ENCODE results near the gene HOXC13.
A peak's percentile ranks its signal among the peaks of the same experiment; 100 is the strongest.

HOXC13 gene, protein sequence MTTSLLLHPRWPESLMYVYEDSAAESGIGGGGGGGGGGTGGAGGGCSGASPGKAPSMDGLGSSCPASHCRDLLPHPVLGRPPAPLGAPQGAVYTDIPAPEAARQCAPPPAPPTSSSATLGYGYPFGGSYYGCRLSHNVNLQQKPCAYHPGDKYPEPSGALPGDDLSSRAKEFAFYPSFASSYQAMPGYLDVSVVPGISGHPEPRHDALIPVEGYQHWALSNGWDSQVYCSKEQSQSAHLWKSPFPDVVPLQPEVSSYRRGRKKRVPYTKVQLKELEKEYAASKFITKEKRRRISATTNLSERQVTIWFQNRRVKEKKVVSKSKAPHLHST

DNA sequence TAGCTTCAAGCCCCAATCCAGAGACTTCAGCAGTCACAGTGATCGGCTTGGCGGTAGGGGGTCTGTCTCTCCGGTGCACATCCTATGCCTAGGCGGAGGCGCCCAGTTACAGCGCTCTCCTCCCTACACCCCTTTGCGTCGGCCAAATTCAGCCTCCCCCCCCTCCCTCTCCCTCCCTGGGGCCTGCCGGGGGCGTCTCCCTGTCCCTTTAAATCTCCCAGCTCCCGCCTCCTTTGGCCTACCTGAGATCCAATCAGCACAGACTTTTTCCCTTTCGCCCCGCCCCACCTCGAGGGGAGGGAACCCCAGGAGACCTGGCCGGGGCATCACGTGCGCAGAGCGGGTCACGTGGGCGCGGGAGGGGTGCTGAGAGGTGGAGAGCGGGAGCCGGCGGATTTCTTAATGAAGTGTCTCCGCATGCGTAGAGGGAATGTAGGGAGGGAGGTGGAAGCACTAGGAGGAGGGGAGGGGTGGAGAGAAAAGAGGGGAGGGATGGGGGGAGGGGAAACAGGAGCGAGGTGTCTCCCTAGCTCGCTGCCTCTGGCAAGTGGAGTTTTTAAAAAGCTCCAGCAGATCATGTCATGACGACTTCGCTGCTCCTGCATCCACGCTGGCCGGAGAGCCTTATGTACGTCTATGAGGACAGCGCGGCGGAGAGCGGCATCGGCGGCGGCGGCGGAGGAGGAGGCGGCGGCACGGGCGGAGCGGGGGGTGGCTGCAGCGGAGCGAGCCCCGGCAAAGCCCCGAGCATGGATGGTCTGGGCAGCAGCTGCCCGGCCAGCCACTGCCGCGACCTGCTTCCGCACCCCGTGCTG lies at the start of gene HOXC13:
Gene HOXC13, plus strand, starts transcription at position 506 of the 815 bp plus-strand sequence. Its CDS starts 76 bp downstream, at position 582.
- TF ChIP-seq, protein P1, sequence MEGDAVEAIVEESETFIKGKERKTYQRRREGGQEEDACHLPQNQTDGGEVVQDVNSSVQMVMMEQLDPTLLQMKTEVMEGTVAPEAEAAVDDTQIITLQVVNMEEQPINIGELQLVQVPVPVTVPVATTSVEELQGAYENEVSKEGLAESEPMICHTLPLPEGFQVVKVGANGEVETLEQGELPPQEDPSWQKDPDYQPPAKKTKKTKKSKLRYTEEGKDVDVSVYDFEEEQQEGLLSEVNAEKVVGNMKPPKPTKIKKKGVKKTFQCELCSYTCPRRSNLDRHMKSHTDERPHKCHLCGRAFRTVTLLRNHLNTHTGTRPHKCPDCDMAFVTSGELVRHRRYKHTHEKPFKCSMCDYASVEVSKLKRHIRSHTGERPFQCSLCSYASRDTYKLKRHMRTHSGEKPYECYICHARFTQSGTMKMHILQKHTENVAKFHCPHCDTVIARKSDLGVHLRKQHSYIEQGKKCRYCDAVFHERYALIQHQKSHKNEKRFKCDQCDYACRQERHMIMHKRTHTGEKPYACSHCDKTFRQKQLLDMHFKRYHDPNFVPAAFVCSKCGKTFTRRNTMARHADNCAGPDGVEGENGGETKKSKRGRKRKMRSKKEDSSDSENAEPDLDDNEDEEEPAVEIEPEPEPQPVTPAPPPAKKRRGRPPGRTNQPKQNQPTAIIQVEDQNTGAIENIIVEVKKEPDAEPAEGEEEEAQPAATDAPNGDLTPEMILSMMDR (IDR thresholded peaks at IDR 0.05; ENCODE audit: extremely low read depth, missing control alignments): no peak
- DNase-seq (ENCODE audit: low spot score): peak; percentile 68

DNA sequence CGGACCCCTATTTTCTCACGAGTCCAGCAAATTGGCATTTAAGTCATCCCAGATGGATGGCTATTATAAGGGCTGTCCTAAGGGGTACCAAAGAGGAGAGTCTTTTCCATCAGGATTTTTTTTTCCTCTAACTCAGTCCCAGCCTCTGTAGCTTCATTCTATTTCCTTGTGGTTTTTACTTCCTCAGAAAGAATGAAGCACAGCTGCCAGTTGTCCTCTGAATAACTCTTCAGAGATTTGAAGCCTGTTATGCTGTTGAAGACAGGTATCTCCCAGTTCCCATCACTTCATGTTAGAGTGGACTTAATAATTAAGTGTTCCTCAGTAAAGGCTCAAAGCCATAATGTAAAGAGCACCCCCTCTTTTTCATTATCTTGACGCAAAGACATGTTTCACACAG lies 48.5 kb upstream of the HOXC13 start:
- DNase-seq (ENCODE audit: low spot score): no peak
- TF ChIP-seq, protein P1 (IDR thresholded peaks at IDR 0.05; ENCODE audit: extremely low read depth, missing control alignments): no peak

DNA sequence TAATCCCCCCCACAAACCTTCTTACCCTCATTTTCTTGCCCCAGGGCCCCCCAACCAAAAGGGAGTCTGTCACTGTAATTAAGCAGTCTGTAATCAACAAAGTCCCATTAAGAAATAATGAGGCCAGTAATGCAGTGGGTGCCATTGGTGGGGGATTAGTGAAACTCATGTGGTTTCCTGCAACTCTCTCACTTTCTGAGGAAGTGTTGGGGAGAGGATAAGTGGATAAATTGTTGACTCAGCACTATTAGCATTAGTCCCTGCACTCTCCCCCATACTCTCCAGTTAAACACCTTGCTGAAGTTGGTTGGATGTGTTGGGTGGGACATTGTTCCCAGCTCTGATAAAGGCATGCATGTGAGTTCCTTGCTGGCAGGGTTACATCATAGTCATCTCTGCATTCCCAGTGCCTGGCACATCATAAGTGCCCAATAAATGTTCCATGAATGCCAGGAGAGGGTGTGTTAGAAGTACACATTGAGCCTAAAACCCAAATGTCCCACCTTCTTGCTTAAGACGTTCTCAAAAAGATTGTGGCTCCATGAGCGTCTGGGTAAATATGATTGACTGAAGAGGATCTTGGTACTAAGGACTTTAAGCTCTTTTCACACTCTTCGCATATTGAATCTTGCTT lies 45.8 kb upstream of the HOXC13 start:
- TF ChIP-seq, protein P1 (IDR thresholded peaks at IDR 0.05; ENCODE audit: extremely low read depth, missing control alignments): no peak
- no peak for DNase-seq (ENCODE audit: low spot score)

DNA sequence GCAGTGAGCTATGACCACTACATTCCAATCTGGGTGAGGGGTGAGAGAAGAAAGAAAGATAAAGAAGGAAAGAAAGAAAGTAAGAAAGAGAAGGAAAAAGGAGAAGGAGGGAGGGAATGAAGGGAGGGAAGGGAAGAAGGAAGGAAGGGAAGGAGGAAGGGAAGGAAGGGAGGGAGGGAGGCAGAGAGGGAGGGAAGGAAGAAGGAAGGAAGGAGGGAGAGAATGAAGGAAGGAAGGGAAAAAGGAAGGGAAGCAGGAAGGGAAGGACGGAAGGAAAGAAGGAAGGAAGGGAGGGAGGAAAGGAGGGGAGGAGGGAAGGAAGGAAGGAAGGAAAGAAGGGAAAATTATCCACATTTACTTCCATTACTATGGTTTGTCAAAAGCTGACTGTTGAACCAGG lies 39.4 kb upstream of the HOXC13 start:
- TF ChIP-seq, protein P1 (IDR thresholded peaks at IDR 0.05; ENCODE audit: extremely low read depth, missing control alignments): no peak
- DNase-seq (ENCODE audit: low spot score): no peak

DNA sequence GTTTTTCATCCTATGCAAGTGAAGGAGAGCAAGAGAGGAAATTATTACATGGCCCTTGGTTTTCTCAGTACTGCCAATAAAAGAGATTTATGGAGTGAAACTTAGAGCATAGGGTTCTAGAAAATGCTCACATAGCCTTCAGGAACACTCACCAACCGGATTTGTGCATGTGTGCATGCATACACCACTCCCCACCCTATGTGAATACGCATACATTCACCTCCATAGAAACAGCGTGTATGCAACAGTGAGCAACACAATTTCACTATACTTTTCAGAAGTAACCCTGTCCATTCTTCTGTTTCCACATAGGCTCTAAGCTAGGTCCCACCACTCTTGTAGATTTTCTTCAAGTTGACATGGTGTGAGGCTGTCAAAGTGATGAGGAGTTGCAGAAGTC lies 31.5 kb upstream of the HOXC13 start:
- DNase-seq (ENCODE audit: low spot score): no peak
- TF ChIP-seq, protein P1 (IDR thresholded peaks at IDR 0.05; ENCODE audit: extremely low read depth, missing control alignments): no peak

DNA sequence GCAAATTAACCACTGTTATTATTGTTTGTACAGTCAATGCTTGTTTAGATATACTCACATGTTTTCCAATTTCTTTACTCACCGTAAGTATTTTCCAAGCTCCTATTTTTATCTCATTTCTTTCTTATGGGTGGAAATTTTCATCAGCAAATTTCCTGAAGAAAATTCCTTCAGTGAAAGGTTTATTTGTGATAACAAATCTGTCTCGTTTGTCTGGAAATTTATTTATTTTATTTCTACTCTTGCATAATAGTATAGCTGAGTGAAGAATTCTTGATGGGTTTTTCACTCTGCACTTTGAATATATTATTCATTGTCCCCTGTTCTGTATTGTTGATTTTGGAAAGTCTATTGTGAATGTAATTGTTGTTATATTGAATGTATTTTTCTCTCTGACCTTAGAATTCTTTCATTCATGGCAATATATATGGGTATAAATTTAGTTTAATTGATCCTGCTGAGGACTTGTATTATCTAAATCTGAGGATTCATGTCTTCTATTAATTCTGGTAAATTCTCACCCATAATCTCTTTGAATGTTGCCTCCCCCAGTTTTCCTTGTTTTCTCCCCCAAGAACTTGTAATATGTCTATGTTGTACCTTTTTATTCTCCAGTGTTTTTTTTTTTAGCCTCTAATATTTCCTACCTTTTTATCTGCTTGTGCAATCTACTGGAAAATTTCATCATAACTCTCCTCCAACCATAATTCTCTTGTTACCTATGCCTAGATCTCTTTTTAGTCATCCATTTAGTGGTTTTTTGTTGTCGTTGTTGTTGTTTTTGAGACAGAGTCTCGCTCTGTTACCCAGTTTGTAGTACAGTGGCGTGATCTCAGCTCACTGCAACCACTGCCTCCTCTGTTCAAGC lies 21.6 kb upstream of the HOXC13 start:
- TF ChIP-seq, protein P1 (IDR thresholded peaks at IDR 0.05; ENCODE audit: extremely low read depth, missing control alignments): no peak
- DNase-seq (ENCODE audit: low spot score): no peak
